HG02623 (cell line): Measurements from ENCODE around the gene PI4KA.
"Not testable (repeated sequence)": the region's sequence is repeated elsewhere in the genome, so short reads cannot be mapped to it uniquely, and the experiment has no call there.

ENCODE experiments used
- ATAC-seq: cut with Tn5 transposase; IDR thresholded peaks from one replicate; pipeline ENCODE4 v1.9.1; 2021; ENCODE audit warnings: moderate library complexity; ENCODE audit not compliant: unreplicated experiment

Gene PI4KA

DNA sequence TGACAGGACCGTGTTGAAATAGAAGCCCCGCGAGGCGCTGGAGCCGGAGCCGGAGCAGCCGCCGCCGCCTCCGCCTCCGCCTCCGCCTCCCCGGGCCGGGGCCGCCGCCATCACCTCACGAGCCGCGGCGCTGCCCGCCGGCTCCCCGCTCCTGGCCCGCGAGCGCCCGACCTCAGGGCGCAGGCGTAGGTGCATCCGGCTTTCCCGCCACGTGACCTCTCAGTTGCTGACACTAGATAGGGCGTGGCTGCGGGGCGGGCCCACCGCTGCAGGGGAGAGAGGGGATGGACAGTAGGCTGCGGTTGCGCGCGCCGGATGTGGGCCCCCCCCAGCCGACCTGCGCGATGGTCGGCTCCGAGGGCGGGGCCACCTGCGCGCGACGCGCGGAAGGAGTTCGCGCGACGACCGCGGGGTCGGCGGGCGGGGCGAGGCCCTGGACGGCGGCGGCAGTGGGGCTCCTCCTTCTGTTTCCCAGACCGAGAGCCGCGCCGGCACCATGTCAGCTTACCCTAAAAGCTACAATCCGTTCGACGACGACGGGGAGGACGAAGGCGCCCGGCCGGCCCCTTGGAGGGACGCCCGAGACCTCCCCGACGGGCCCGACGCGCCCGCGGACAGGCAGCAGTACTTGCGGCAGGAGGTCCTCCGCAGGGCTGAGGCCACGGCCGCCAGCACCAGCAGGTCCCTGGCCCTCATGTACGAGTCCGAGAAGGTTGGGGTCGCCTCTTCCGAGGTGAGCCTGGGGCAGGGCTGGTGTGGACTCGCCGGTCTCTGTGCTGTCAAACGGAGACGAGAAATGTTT lies at the start of gene PI4KA, which contains the start of gene SNAP29:
Gene PI4KA, minus strand, starts transcription at position 197 of the 802 bp plus-strand sequence. Its CDS starts 86 bp downstream, at position 111.
Gene SNAP29, plus strand, starts transcription at position 393 of the 802 bp plus-strand sequence. Its CDS starts 104 bp downstream, at position 497.
- ATAC-seq = peak; percentile 85

DNA sequence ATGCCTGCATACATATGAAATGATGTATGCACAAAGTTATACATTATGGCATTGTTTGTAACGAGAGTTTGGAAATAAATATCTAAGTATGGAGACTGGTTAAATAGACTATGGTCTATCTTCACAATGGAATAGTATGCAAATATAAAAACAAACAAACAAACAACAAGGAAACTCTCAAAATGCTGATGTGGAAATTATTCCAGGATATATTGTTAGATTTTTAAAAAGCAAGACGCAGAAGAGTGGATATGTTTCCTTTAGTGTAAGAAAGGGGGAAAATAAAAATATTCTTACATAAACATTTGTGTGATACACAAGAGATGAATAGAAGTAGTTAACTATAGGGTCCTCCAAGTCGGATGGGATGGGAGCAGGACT lies 47.8 kb upstream of the PI4KA start:
- ATAC-seq = no peak

DNA sequence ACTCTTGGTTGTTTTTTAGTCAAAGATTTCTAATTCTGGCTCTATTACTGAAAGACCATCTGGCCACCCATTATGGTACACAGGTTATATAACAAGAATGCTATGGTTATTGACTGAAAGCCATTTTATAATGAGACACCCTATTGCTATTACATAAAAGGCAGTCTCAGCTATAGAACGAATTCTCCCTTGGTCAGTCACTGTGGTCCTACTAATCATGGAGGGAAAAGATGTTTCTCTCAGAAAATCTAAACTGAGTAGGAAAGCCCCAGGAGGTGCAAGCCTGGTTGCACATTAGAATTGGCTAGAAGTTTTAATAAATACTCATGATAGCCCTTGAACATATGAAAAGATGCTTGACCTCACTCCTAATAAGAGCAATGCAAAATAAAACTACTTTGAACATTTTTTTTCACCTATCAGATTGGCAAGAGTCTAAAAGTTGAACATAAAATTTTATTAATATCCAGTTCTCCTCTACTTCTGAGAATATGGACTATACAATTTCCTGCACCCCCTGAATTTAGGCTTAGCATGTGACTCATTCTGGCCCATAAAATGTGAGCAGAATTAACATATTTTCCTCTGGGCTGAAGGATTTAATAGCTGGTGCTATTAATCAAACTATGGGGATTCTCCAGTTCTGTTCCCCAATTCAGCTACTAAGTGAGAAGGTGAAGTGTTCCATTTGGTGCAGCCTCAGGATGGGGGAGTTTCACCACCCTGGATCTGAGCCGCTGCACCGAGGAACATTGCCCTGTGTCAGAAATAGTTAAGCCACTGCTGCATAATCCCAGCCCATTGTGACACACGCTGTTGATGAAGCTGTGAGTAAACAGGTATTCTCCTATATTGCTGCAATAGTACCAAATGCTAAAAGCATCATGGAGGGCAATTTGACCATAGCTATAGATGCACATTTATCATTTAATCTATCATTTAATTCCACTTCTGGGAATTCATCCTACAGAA lies 47.1 kb upstream of the PI4KA start:
- no peak for ATAC-seq

DNA sequence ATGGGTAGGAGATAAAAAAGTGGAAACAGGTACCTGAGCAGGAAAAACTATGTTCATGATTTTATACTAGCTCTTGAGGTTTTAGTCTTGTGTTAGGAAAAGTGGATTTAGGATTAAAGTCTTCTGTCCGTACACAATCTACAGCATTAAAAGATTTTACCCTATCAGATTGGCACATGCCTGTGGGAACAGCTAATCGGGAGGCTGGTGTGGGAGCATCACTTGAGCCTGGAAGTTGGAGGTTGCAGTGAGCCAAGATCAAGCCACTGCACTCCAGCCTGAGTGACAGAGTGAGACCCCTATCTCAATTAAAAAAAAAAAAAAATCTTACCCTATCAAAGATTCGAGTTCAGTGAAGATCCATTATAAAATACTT lies 46.4 kb upstream of the PI4KA start:
- no peak for ATAC-seq

DNA sequence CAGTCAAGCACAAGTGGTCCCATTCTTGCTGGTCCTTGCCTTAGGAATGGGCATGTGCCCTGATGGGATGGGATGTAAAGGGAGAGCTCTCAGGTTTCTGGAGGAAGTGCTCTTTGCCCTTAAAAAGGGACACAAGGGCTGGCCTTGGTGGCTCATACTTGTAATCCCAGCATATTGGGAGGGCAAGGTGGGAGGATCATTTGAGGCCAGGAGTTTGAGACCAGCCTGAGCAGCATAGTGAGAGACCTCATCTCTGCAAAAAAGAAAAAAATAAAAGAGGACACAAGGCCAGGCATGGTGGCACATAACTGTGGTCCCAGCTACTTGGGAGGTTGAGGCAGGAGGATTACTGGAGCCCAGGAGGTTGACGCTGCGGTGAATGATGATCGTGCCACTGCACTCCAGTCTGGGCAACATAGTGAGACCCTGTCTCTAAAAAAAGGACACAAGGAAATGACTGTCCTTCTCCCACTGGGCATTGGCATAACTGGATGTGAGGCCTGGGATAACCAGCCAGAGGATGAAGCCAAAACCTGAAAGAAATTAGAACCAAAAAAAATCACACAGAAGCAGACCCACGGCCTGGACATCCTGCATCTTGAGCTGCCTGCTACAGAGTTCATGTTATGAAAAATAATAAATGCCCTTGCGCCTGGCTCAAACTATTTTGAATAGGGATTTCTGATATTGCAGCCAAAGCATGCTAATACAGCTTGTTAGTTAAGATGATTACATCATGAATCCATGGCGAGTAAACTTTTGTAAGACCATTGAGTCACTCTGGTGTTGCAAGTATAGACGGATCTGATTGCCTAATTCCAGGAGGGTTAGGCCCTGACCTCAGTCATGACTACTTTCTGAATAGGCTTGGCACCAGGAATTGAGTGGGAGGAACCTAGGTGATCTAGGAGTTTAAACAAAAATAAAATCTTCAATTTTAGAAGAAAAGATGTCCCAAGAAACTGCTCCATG lies 45.7 kb upstream of the PI4KA start:
- ATAC-seq = no peak

DNA sequence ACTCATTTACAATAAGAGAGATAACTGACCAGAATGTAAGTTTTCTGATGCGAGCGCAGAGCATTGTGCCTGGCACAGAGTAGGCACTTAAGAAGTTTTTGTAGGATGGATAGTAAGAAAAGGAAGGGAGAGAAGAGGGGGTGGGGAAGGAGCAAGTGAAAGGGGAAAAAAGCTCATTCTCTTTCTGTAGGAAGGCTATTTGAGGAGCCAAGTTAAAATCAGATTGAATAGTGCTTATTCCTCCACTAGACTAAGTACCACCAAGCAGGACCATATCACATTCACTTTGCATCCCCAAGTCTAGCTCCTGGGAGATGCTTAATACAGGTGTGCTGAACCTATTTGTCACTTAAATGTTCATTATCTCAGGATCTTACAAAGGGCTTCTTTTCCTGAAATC lies 44.5 kb upstream of the PI4KA start:
- no peak for ATAC-seq

DNA sequence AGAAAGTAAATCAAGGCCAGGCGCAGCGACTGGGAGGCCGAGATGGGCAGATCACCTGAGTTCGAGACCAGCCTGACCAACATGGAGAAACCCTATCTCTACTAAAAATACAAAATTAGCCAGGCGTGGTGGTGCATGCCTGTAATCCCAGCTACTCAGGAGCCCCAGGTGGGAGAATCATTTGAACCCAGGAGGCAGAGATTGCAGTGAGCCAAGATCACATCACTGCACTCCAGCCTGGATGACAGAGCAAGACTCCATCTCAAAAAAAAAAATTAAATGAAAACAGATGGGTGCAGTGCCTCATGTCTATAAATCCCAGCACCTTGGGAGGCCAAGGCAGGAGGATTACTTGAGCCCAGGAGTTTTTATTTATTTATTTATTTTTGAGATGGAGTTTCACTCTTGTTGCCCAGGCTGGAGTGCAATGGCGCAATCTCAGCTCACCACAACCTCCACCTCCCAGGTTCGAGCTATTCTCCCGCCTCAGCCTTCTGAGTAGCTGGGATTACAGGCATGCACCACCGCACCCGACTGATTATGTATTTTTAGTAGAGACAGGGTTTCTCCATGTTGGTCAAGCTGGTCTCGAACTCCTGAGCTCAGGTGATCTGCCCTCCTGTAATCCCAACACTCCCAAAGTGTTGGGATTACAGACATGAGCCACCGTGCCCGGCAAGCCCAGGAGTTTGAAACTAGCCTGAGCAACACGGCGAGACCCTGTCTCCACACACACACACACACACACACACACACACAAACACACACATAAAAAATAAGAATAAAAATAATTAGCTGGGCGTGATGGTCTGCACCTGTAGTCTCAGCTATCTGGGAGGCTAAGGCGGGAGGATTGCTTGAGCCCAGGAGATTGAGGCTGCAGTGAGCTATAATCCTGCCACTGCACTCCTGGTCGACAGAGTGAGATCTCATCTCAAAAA lies 42.8 kb upstream of the PI4KA start:
- not testable (repeated sequence) for ATAC-seq

DNA sequence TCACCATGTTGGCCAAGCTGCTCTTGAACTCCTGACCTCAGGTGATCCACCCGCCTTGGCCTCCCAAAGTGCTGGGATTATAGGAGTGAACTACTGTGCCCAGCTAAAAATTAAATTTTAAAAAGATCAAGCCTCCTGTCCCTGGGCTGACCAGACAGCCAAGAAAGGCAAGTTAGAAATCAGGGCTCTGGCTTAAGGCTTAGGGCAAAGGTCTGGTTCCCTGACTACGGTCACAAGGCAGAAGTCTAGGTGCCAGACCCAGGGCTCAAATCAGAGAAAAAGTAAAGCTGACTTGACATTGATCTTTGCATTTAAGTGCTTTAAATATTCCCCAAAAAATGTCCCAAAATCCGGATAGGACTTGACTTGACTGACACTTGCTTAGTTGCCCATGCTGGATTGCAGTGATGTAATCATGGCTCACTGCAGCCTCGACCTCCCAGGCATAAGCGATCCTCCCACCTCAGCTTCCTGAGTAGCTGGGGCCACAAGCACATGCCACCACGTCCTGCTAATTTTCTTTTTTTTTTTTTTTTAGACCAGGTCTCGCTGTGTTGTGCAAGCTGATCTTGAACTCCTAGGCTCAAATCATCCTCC lies 41.3 kb upstream of the PI4KA start:
- ATAC-seq = no peak

DNA sequence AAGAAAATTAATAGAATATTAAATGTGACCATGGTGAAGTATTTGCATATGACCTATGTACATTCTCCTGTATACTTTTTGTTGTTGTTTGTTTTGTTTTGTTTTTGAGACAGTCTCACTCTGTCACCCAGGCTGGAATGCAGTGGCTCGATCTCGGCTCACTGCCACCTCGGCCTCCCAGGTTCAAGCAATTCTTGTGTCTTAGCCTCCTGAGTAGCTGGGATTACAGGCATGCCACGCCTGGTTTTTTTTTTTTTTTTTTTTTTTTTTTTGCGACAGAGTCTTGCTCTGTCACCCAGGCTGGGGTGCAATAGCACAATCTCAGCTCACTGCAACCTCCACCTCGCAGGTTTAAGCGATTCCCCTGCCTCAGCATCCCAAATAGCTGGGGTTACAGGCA lies 39.1 kb upstream of the PI4KA start:
- ATAC-seq = not testable (repeated sequence)

DNA sequence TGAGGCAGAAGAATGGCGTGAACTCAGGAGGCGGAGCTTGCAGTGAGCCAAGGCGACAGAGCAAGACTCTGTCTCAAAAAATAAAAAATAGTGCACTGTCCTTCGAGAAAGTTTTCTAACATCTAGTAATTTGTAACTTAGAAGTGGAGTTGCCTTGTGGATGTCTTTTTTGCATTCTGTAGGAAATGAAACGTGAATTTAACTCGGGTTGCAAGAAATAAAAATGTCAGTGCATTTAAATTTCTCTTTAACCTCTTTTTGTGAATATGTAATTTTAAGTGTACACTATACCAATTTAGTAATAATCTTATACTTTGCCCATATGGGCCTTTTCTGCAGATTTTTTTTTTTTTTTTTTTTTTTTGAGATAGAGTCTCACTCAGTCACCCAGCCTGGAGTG lies 32.4 kb upstream of the PI4KA start:
- no peak for ATAC-seq

DNA sequence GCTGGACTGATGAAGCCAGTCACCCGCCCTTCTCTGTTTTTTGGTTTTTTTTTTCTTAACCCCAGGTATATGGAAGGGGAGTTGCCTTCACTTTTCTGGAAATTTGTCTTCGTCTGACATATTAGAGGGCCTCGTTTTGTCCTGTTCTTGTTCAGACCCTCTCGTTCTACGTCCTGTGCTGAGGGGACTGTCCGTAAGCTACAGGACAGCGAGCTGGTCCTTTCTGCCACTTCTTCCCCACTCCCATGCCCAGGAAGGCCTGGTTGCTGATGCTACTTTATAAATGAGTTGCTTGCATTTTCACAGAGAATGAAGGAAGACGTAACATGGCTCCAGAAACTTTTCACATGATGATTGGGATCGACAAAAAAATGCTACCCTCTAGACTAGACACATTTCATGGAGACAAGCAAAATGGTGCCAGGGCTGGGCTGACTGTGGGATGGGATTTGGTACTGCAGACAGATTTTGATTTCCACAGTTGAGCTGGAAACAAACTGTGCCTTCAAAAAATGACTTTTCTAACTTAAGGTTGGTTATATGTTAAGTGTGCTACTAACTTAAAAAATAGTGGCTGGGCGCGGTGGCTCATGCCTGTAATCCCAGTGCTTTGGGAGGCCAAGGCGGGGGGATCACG lies 31.4 kb upstream of the PI4KA start:
- no peak for ATAC-seq

DNA sequence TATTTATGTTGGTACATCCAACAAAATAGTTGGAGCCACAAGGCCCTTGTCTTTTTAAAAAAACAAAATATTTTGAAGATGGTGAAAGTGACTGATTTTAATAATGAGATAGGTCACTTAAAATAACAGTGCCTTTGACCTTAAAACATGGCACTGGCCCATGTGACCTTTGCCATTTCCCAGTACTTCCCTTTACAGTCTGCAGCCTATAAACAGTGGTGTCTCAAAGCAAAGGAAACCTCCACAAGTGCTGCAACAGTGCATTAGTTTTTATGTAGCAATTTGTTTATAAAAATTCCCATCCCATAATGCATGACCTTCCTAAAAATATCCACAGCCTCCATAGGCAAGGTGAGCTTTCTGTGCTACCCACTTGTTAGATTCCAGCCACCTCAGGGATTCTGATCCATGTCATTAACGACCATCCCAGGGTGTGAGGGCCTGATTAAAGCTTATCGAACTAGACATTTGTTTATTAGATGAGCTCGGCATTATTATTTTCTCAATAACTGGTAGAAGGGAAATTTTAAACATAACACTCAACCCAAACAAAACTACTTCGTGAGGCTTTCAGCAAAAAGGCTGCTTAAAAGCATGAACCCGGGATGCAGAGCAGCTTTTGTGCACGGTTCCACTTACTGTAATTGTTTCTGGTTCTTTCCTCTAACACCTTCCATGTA lies 30.6 kb upstream of the PI4KA start:
- ATAC-seq = no peak

DNA sequence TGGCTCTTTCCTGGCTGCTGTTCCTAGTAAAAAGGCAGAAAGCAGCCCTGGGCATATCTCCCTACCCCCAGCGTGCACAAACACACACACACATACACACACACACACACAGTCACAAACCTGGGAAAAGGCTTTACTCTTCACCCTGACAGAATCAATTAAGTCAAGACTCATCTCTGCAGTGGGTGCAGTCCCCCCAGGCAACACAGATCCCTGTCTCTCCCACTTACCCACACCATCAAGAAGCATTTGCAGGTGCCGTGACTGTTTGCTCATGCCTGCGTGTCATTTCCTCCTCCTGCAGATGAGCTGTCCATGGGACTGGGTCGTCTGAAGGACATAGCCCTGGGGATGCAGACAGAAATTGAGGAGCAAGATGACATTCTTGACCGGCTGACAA lies 28.8 kb upstream of the PI4KA start:
- ATAC-seq = no peak

DNA sequence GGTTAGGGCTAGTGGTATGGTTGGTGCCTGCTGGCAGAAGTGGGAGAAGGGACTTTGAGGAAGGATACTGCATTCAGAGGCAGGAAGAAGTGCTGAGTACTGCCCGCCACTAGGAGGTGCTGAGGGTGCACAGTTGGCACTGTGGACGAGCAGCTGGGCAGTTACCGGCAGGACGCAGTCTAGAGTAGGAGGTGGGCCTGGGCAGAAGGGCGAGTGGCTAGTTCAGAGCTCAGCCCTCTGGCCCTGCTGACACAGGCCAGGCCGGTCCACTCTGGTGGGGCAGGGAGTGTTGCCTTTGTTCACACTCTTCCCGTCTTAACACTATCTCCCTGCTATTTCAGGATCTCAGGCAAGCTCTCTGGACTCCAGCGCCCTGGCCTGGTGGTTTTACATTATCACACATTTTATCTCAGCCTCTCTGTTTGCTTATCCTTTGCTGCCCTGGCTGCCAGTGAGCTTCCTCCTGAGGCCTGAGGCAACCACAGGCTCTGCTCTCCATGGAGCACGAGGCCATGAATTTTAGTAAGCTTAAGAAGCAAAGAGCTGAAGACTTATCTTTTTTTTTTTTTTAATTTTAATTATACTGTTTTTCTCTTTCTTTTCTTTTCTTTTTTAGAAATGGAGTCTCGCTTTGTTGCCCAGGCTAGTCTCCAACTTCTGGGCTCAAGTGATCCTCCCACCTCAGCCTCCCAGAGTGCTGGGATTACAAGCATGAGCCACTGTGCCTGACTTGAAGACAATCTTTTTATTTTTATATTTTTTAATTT lies 27.1 kb upstream of the PI4KA start:
- no peak for ATAC-seq

DNA sequence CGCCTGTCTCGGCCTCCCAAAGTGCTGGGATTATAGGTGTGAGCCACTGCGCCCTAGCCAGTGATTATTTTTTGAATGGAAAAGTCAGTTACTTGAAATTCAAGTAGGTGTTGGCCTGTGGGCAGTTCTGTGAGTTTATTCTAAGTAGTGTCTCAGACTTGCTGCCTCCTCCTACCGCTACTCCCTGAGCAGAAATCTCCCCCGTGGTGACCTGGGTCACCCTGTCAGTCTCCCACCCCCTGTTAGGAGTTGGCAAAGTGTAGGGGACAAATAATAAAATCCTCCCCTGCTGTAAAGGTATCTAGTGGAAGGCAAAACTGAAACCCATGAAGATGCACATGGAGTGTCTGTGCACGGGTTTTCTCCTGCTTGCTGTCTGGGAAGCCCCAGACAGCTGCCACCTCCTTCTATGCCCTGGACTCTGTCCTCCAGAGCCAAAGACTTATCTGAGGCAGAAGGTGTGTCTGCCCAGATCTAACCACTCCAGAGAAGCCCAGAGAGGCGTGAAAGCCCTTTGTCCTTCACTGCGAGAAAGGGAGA lies 26.5 kb upstream of the PI4KA start:
- ATAC-seq = no peak

DNA sequence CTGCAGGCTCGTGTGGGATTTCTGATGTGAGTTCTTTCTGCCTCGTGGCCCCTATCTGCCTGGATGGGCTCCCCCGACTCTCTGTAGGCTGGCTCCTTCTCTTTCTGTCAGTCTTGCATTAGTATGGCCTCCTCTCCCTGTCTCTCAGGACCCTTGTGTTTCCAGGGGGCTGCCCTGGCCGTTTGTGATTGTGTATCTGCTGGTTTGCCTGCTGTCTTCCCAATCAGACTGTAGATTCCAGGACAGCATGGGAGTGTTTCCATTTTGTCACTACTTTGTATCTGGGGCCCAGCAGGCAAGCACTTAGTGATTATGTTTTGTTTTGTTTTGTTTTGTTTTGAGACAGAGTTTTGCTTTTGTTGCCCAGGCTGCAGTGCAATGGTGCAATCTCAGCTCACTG lies 25.8 kb upstream of the PI4KA start:
- ATAC-seq = no peak

DNA sequence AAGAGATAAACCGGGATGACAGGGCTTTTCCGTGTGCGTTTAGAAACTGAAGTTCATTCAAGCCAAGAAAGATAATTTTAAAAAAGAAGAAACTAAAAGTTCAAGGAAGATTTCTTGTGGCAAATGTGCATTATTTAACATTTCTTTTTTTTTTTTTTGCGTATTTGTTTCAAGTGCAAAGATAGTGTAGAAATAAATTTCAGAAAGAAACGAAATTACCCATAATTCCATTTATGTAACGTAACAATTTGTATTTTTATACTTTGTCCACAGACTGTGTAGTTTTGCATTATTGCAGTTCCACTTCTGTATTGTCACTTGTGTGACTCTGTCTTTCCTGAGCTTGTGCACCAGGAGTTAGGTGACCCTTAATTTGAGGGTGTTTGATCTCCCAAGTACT lies 24.2 kb upstream of the PI4KA start:
- ATAC-seq = no peak
